ENCODE data around the gene POLR3G.
A peak's percentile ranks its signal among the peaks of the same experiment; 100 is the strongest.

The POLR3G gene

GRCh38 chr5:90503596-90503995 is 28.9 kb downstream of the POLR3G start:
- peak; percentile 10 for DNase-seq (ENCODE audit: low spot score)

DNA sequence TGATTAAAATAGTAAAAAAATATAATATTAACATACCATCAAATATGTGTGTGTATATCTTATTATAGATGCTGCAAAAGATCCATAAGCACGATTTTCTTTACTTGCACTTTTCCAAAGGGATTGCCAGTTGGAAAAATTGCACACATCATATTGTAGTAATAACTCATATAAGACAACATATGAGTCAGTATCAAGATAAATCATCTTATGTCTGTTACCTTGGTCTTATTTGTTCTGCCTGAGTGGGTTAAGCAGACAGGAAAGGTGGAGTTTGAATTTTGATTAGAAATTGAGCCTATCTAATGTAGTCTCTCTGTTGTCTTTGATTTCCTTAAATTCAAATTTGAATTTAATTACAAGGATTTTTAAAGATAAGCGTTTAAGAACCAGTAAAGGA is 30.1 kb downstream of the POLR3G start:
- peak; percentile 7 for DNase-seq (ENCODE audit: low spot score)

DNA sequence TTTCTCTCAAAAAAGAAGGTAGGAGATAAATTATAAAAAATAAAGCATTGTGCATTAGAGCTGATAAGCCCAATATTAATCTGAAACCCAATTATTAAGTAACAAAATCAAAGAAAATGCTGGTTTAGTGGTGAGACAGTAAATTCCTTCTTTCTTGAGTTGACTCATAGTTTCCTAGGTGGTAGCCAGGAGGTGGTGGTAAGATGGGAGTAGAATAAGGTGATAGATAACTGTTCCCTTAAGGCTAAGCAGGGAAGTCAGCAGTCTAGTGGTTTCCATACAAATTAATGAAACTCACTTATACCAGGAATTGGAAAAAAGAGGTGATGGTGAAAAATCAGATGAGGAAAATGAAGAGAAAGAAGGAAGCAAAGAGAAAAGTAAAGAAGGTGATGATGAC is 31.6 kb downstream of the POLR3G start:
- peak; percentile 13 for DNase-seq (ENCODE audit: low spot score)

DNA sequence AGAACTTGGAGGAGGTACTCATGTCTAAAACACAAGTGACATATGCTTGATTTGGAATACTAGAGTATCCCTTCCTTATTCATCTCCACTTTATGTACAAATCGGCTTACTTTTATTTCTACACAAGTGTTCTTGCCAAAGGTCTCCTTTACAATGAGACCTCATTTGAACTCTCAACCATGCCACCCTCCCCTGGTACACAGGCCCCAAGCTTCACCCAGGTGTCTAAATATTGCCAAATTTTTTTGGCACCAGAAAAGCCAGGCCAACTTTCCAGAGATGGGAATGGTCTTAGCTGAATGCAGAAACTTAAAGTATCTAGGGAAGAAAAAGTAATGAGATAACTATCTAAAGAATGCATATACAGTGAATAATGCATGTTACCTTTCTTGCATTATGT is 35.8 kb downstream of the POLR3G start:
- no peak for DNase-seq (ENCODE audit: low spot score)

DNA sequence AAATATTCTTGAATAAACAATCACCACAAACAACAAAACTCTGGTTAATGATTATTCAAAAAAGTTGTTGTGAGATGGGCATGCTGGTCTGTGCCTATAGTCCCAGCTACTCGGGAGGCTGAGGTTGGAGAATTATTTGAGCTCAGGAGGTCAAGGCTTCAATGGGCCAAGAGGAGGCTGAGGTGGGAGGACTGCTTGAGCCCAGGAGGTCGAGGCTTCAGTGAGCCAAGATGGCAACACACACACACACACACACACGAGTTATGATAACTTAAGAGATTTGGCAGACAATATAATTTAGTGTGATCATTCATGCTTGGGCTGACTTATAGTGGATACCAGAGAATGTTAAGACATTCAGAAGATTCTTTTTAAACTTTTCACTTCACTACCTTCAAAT is 39.9 kb downstream of the POLR3G start:
- DNase-seq (ENCODE audit: low spot score) = no peak

DNA sequence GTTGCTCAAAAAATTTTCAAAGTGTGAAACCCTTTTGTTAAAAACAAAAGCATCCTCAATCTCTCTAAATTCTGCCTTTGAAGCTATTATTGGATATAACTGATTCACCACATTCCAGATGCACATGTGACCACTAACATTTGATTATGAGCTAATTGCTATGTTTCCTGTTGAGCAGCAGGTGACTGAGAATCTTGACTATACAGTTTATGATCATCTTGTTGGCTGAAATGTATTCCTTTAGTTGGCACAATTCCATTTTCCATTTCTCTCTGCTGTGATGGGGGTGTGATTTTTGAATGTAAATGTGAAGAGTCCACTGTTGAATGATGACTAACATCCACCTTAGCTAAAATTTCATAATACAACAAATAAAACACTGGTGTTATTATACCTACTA is 44.0 kb downstream of the POLR3G start:
- DNase-seq (ENCODE audit: low spot score) = peak; percentile 77

GRCh38 chr5:90519081-90519480 is 44.4 kb downstream of the POLR3G start:
- DNase-seq (ENCODE audit: low spot score) = peak; percentile 60

GRCh38 chr5:90528601-90529193 is 54.0 kb downstream of the POLR3G start:
- peak; percentile 8 for DNase-seq (ENCODE audit: low spot score)

- peak; percentile 98 for DNase-seq (ENCODE audit: low spot score)
Observed at GRCh38 chr5:90529194-90529938, 54.7 kb downstream of the POLR3G start, which contains the start of gene LYSMD3. Gene LYSMD3 (minus strand): TSS chr5:90529584. CDS start chr5:90525289, 4,295 bp downstream.

DNA sequence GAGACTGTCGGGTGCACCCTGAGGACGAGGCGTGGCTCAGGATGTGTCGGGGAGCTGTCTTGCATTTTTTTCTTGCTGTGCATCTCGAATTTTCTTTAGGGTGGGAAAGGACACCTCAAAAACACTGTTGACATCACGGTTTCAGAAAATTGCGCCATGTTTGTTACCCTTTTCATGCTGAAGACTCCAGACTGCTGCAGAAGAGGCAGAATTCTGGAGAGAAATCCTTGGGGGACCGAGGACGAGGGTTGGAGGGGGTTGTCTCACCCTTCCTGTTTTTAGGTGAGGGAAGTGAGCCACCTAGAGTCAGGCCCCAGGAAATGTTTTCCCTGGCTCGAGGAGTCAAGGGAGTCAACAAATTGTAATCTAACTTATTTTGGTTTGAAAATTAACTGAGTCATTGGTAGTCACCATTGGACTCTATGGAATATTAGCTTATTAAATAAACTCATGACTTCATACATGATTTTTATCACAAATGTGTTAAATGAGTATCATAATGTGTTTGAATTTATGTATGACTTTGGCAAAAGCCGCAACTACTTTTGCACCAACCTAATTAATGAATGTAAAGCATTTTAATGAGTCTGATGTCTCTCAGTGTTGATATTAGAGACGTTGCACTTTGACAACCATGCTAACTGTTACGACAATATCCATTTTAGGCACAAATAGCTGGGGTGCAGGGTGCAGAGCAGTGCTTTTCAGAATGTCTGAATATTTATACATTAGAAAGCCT is 55.4 kb downstream of the POLR3G start:
- peak; percentile 85 for DNase-seq (ENCODE audit: low spot score)

DNA sequence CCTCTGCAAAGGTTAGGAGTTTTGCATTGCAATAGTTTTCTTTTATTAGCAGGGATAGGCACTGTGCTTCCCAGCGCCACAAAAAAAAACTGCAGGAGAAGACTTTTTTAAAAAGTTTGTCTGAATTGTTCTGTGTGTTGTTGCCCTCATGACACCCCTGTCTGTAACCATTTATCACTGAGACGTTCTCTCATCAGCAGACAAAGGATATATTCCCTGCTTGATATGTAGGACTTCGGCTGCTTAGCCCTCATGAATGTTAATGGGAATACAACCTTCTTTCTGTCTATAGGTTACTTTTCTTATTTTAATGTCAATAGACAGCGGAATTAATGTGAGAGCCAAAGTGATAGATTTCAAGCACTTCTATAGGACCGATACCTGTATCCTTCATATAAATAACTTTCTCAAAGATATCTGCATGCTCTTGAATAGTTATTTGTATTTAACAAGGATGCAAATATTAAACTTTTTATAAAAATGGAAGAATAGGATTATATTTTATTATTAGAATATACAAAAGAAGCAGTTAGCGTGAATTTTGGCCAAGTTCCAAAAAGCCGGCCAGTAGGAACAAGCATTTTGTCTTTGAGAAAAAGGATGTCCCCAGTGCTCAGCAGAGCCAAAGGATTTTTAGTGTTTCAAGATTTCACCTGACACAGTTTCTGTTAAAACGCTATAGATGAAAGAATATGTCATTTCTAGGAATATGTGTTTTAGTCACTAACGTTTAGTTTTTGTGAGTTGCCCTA is 56.2 kb downstream of the POLR3G start:
- no peak for DNase-seq (ENCODE audit: low spot score)

DNA sequence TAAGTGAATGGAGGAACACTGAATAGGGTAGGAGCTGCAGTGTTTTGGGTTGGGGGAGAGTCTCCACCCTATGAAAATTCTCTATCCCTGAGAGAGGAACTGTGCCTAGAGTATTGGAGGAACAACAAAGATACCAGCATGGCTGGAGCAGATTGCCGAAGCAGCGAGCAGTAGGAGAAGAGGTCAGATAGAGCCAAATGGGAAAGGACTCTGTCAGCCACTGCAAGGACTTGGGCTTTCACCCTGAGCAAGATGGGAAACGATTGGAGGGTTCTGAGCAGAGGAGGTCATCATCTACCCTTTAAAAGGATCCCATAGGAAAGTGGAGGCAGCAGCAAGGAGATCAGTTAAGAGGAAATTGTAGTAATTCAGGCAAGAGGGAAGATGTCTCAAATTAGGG is 59.1 kb downstream of the POLR3G start:
- DNase-seq (ENCODE audit: low spot score) = no peak

GRCh38 chr5:90534922-90535321 is 60.3 kb downstream of the POLR3G start:
- DNase-seq (ENCODE audit: low spot score) = no peak

DNA sequence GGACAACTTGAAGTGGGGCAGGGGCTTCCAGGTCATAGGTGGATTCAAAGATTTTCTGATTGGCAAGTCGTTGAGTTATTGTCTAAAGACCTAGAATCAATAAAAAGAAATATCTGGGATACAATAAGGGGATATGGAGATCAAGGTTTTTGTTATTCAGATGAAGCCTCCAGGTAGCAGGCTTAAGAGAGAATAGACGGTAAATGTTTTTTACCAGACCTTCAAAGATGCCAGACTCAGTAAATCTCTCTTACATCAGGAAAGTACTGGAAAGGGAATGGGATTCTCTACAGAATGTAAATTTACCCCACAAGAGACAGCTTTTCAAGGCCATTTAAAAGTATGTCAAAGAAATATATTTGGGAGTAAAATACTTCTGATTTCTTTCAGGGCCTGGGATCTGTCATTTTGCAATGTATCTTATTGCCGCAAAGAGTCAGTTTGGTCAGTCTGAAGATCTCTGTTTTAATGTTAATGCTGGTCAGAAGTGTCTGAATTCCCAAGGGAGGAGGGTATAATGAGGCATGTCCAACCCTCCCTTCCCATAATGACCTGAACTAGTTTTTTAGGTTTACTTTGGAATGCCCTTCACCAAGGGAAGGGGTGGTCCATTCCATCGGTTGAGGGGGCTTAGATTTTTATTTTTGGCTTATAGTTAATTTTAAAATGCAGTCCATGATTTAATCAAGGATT is 68.3 kb downstream of the POLR3G start:
- no peak for DNase-seq (ENCODE audit: low spot score)

DNA sequence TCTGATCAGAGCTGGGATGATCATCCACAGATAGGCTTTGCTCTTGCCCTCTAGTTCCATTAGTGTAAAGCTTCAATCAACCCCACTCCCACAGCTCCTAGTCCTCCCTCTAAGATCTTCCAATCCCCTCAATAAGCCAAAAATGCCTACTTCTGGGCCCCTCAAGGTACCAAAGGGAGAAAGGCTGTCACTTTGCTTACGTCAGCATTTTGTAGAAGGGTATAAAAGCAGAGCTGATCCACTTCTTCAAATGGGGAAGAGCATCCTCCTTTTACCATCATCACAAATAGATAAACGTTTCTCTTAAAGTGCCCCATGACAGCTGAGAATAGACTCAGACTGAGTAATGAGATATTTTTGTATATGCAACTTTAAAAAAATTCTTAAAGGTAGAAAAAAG is 70.8 kb downstream of the POLR3G start:
- no peak for DNase-seq (ENCODE audit: low spot score)

GRCh38 chr5:90546216-90546837 is 71.7 kb downstream of the POLR3G start:
- no peak for DNase-seq (ENCODE audit: low spot score)

- no peak for DNase-seq (ENCODE audit: low spot score)
Observed at GRCh38 chr5:90547072-90547536, 72.4 kb downstream of the POLR3G start.

GRCh38 chr5:90548069-90548593 is 73.5 kb downstream of the POLR3G start:
- DNase-seq (ENCODE audit: low spot score) = peak; percentile 68

GRCh38 chr5:90549223-90549622 is 74.6 kb downstream of the POLR3G start:
- DNase-seq (ENCODE audit: low spot score) = no peak

- DNase-seq (ENCODE audit: low spot score) = no peak
Observed at GRCh38 chr5:90549729-90550275, 75.1 kb downstream of the POLR3G start.

DNA sequence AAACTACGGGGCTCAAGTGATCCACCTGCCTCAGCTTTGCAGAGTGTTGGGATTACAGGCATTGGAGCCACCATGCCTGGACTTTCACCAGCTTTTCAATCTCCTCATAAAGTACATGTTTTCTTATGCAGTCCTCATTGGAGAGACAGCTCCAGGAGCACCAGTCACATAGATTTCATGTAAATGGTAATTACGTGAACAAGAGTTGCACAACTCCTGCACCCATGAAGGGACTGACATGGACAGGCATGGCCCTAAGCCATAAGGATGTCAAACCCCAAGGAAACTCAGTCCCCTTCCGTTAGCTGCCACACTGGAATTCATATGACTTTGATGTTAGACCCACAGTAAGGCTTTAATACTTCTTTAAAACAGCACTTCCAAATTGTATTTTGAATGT is 76.3 kb downstream of the POLR3G start:
- no peak for DNase-seq (ENCODE audit: low spot score)

Measured in kidney tubule cell (primary cell).